HG02763 (cell line): ENCODE data around the gene IRX3.

Experiments
- ATAC-seq: cut with Tn5 transposase; IDR thresholded peaks from one replicate; pipeline ENCODE4 v1.9.1; 2021; ENCODE audit warnings: mild to moderate bottlenecking, moderate library complexity; ENCODE audit not compliant: unreplicated experiment

Gene IRX3

GRCh38 chr16:54291656-54292487 is 5.3 kb upstream of the IRX3 start:
- ATAC-seq = no peak

- no peak for ATAC-seq
Measured at GRCh38 chr16:54290833-54291655, 4.5 kb upstream of the IRX3 start.

- ATAC-seq = no peak
Measured at GRCh38 chr16:54289945-54290832, 3.6 kb upstream of the IRX3 start.

- no peak for ATAC-seq
Measured at GRCh38 chr16:54289242-54289944, 2.8 kb upstream of the IRX3 start.

GRCh38 chr16:54288835-54289241 is 2.3 kb upstream of the IRX3 start:
- ATAC-seq = no peak

GRCh38 chr16:54288030-54288834 is 1.6 kb upstream of the IRX3 start:
- ATAC-seq = no peak

GRCh38 chr16:54287131-54288029 is 793 bp upstream of the IRX3 start:
- no peak for ATAC-seq

- no peak for ATAC-seq
Measured at GRCh38 chr16:54286090-54286365, 559 bp downstream of the IRX3 start.

GRCh38 chr16:54285414-54286089 is 1.0 kb downstream of the IRX3 start:
- ATAC-seq = no peak

GRCh38 chr16:54284931-54285413 is 1.6 kb downstream of the IRX3 start:
- ATAC-seq = no peak

- ATAC-seq = no peak
Measured at GRCh38 chr16:54284319-54284930, 2.2 kb downstream of the IRX3 start.

- ATAC-seq = no peak
Measured at GRCh38 chr16:54283725-54284318, 2.8 kb downstream of the IRX3 start.

- ATAC-seq = no peak
Measured at GRCh38 chr16:54282928-54283724, 3.5 kb downstream of the IRX3 start.

- no peak for ATAC-seq
Measured at GRCh38 chr16:54282202-54282927, 4.2 kb downstream of the IRX3 start.

GRCh38 chr16:54281535-54282201 is 4.9 kb downstream of the IRX3 start:
- ATAC-seq = no peak
